NCI-H2107 (cell line): ENCODE results near the gene VSIG2.

ENCODE experiments used
- DNase-seq: peaks from one replicate; lab custom pipeline; 2025; lab: John Stamatoyannopoulos, UW

The VSIG2 gene

DNA sequence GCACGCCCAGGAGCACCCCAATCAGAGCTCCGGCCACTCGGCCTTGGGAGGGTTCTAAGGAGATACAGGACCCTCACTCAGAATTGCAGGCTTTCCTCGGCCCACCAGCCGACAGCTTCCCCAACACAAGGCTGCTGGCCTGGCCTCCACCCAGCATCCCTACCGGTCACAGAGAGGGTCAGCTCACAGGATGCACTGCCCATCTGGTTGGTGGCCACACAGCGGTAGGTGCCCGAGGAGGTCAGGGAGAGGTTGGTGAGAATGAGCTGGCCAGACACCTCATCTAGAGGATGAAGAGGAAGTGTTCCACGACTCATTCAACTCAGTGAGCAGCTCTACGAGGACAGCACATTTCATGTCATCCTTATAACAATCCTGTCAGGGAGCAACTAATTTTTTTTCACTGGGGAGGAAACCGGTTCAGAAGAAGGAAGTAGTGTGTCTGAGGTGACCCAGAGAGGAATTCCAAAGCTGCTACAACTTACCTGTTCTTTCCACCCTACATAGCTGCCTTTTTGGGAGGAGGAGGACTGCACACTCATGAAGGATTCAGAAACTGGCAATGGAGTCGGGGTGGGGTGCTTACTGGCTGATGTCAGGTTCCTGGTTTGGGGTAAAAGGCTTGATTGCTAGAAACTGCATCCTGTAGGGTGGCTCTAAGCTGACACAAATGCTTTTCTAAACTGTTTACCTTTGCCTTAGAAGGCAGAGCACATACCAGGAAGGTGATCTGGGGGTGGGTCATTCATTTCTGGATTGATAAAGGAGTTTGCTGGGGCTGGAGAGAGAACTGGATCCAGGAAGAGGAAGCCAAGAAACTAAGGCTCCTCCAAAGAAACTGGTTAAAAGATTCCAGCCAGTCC, 3.3 kb downstream of the VSIG2 start:
- DNase-seq = no peak

DNA sequence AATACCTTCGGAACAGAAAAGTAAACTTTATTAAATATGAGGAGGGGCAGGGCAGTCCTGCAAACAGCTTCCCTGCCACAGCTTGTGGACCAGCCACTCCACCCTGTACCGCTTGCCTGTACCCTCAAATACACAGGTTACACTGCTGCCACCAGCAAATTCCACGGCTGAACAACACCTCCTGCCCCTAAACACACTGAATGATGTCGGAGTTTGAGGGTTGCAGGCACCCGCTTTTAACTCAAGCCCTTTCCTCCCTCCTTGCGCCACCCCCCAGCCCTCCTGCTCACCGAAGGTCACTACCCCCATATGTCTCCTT, 4.0 kb downstream of the VSIG2 start:
- DNase-seq = no peak

DNA sequence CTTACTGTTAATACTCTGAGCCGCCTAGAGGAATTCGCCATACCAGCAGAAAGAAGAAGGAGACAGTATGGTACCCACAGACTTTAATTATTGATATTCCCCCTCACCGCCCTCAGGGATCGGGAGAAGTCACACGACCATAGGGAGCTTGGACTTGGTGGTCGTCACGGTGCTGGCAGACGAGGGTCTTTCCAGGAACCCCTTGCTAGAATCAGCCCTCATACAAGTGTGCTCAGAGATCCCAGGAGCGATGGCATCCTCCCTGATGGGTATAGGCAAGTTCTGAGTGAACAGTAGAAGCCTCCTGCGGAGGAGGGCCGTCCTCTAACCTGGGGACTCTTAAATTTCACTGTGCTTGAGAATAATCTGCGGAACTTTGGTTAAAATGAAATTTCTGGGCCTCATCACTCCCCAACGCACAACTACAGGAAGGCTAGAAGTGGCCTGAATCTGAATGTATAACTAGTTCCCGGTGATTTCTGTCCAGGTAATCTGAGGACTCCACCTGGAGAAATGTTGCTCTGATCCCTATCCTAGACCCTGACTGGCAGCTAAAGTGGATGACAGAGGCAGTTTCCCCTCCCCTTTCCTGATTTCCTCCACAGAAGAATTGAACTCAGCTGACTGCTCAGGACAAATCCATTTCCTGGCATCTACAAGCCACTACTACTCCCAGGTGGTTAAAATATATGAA, 4.5 kb downstream of the VSIG2 start:
- DNase-seq = no peak

DNA sequence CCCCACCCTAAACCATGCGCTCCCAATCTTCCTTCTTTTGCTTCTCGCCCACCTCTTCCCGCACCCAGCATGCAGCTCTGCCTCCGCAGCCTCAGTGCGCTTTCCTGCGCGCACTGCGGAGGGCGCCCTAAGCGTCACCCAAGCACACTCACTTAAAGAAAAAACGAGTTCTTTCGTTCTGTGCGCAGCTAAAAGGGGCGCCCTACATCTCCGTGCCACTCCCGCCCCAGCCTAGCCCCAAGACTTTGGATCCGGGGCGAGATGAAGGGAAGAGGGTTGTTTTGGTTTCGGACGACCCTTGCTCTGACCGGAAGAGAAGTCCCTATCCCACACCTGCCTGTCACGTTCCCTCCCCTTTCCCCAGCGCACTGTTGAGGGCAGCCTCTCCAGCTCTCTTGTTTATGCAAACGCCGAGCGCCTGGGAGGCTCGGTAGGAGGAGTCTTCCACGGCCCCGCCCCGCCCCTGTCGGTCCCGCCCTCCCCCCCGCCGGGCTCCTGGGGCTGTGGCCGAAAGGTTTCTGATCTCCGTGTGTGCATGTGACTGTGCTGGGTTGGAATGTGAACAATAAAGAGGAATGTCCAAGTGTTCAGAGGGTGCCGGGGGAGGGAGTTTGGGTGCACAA, 5.3 kb downstream of the VSIG2 start:
- DNase-seq = no peak

DNA sequence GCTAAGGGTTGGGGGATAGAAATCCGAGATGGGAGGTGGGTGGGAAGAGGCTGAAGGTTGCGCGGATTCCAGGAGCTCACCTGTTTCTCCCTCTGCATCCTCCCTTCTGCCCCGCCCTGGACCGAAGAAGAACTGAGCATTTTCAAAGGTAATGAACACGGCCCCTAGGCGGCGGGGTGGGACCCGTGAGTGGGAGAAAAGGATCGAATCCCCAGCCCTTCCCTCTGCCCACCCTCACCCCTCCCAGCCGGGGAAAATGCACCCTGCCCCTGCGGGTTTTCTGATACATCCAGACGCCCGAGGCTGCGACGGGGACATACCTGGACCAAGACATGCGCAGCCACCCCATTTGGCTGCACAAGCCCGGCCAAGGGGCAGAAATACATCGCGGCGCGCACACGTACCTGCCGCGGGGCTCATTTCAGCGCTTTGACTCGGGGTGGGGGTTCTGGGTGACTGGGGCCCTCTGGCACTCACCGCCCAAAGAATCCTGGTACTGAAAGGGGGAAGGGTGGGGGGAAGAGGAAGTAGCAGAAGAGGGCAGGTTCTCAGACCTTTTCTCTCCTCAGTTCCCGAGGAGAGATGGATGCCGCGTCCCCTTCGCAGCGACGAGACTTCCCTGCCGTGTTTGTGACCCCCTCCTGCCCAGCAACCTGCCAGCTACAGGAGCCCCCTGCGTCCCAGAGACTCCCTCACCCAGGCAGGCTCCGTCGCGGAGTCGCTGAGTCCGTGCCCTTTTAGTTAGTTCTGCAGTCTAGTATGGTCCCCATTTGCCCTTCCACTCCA, 6.0 kb downstream of the VSIG2 start:
- DNase-seq = no peak

- no peak for DNase-seq
These were observed 6.7 kb downstream of the VSIG2 start for GRCh38 chr11:124745270-124745834.

- DNase-seq = no peak
These were observed 9.0 kb downstream of the VSIG2 start for GRCh38 chr11:124743050-124743449.

- no peak for DNase-seq
These were observed 9.5 kb downstream of the VSIG2 start for GRCh38 chr11:124742555-124742954.

DNA sequence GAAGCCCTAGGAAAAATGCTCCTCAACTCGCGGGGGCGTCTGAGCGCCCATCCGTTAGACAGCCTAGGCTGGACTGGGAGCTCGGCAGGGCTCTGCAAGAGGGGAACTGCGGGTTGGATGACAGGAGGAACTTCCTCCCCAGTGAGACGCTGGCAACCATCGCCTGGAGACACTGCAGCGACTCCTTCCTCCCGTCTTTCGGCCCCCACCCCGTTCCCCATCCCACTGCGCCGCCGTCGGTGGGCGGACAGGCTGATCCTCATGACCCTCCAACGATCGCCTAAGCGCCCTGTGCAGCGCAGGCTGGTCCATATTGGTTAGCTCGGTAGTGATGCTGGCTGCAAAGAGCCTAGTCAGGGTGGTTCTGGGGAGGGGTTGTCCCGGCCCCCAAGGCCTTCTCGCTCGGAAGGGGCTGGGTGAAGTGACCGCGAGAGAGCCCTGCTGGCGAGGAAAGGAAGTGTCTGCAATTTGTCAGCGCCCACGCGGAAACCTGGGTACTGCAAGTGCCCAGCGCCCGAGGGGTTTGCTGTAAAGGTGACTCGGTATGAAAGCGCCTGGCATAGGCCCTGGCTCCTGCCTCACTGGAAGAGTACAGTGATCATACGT, 11.7 kb downstream of the VSIG2 start:
- no peak for DNase-seq

DNA sequence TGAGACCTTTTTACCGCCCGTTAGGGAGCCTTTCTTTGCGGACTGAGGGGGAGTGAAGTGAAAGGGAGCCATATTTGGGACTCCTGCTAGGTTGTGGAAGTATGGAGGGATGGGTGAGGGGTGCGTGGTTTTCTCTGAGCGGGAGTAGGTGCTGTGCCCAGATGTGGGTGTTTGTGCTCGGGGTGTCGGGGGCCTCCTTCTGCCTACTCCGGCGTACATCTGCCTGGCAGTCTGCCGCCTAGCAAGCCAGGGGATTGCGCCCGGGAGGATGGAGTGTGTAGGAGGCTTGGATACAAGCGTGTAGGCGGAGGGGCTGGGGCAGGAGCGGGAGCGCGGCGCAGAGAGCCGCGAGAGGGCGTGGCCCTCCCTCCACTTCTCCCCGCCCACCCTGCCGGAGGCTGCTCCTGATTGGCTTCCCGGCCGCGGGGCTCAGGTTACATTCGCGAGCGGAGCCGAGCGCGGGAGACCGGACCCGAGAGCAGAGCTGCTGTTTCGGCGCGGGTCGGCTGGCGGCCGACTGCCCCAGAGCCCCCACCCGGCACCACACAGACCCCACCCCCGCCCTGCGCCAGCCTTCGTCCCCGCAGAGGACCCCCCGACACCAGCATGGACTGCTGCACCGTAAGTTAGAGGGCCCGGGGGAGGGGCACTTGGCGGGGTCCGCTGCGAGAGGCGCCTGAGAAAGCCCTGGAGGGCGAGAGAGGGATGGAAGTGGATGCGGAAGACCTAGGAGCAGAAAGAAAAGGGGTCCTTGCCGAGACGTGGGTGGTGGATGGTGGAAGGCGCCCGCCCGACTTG, 12.4 kb downstream of the VSIG2 start, which contains the start of gene NRGN:
TSS of gene NRGN (plus strand) at position 464 of the 798 bp plus-strand sequence. CDS start at position 607, 143 bp downstream.
- no peak for DNase-seq

DNA sequence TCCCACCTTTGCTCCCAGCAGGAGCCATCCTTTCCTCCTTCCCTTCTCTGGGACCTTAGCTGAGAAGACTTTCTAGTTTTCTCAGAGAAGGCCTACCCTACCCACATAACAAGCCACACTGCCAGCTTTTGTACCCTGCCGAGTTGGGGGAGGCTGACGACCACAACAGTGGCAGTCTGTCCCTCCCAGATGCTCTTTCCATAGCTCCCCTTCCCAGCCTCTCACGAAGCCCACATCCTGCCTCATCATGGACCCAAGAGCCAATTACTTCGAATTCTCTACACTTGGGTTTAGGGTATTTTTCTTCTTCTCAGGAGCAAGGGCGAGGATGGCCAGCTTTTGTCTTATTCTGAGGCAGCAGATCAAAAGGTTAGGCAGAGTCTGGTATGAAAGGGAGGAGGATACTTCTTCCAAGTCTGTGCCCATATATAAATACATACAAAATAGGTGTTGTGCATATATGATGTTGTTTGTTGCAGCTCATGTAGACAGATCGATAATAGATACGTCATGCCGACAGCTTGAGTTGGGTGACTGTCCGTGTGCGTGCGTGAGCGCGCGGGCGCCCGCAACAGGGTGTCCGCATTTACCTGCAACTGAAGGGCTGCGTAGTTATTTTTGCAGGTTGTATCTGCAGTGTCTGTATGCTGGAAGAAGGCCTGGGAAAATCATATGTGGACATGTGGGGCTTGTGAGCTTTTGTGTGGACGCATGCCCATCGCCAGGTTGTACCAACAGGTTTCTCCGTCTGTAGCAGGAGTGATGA, 13.2 kb downstream of the VSIG2 start:
- DNase-seq = no peak

DNA sequence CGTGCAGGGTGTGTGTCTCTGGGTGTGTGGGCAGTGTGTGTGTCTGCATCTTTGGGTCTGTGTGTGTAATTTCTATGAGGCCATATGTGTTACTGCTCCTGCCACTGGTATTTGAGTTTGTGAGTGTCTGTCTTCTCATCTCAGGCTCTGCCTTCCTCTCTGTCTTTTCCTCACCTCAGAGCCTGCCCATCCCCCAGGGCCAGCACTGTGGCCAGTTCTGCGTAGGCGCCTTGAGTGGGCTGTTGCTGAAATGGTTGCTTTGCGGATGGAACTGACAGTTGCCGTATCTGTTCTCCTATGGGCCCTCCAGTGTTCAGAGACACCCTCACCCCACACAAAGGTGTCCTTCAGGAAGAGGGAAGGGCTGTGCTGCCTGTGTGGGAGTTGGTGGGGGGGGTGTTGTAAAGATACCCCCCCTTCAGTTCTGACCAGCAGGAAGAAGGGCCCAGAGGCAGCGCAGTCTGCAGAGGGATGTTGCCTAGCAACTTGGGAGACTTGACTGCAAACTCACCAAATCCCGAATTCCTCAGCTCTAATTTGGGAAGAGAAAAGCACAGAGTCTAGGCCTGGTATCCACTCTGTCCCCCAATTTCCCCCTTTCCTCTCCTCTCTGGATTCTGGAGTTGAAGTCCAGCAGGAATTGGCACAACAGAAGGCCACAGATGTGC, 14.3 kb downstream of the VSIG2 start:
- DNase-seq = no peak

DNA sequence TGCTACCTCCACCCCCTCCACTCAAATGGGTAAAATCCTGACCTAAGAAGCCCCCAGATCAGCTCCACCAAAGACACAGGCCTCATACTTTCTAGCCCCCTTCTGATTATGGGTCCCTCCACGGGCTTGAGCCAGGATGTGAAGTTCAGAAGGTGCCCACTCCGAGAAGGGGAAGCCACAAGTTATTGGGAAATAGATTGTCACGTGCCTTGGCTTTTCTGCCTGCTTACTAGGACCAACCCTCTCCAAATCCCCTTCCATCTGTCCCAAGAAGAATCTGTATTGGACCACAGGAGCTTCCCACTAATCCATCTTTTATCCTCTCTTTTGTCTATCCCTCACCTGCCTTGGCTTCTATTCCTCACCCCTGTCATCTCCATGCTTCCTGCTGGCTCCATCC, 15.3 kb downstream of the VSIG2 start:
- no peak for DNase-seq

GRCh38 chr11:124732230-124732629, 19.8 kb downstream of the VSIG2 start:
- no peak for DNase-seq

GRCh38 chr11:124729571-124729970, 22.5 kb downstream of the VSIG2 start:
- DNase-seq = no peak

DNA sequence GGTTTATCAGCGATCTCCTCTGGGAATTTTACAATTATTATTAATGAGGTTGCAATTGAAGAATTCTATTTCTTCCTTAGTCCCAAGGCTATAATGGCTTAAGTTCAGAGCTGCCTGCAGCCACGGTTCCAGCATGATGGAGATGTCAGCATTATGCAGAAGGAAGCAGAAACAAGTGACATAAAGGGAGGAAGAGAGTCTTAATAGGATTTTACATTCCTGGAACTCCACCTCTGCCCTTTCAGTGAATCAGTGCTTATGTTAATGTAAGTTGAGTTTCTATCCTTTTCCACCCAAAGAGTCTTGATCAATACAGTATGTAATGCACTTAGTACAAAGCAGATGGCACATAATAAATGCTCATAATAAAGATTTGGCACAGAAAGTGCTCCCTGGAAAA, 23.9 kb downstream of the VSIG2 start:
- no peak for DNase-seq

- DNase-seq = no peak
These were observed 24.6 kb downstream of the VSIG2 start for GRCh38 chr11:124727474-124727873.

DNA sequence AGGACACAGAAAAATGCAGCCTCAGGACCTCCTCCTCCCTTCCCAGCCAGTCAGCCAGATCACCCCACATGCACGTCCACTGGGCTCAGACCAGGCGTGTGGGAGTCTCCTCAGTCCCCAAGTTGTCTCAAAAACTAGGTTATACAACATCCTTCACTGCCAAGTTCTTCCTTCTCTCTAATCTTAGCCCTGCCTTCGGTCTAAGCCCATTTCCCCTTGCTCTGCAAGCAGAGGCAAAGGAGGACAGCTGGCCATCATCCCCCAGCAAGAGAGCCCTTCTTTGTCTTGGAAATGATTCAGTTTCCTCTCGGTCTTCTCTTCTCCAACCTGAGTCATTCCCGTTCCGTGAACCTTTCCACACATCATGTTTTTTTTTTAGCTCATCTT, 26.3 kb downstream of the VSIG2 start:
- no peak for DNase-seq

- no peak for DNase-seq
These were observed 26.9 kb downstream of the VSIG2 start for GRCh38 chr11:124724979-124725718.
